VCaP (cell line): ENCODE data around the gene BRD4.

Experiments used
- H3K27ac ChIP-seq: fragments of 450-650 bp; 2 replicates; pipeline ENCODE4 v1.5.1; 2017
- TF ChIP-seq, protein P1 (sequence below): fragments of 450-650 bp; conservative IDR thresholded peaks from 2 replicates; pipeline ENCODE4 v1.5.1; 2017; ENCODE audit warnings: mild to moderate bottlenecking, moderate library complexity

Gene BRD4

DNA sequence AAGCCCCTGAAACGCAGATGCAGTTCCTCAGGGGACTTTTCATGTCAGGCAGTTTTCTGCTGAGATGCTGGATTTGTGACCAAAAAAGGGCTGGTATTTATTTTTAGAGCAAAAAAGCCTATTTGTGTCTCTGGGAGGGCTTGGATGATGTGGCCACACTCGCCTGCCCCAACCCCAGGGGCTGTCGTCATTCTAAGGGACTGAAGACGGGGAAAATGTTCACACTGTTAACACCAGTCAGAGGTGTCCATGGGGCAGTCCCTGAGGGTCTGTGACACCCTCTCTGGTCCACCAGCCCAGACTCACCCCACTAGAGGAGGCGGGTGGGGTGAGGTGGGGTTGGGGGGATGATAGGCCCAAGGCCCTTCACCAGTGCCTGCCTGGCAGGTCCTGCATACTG, 84.2 kb downstream of the BRD4 start:
- H3K27ac ChIP-seq, result peak overlapping the region; percentile 19
- TF ChIP-seq, protein P1, sequence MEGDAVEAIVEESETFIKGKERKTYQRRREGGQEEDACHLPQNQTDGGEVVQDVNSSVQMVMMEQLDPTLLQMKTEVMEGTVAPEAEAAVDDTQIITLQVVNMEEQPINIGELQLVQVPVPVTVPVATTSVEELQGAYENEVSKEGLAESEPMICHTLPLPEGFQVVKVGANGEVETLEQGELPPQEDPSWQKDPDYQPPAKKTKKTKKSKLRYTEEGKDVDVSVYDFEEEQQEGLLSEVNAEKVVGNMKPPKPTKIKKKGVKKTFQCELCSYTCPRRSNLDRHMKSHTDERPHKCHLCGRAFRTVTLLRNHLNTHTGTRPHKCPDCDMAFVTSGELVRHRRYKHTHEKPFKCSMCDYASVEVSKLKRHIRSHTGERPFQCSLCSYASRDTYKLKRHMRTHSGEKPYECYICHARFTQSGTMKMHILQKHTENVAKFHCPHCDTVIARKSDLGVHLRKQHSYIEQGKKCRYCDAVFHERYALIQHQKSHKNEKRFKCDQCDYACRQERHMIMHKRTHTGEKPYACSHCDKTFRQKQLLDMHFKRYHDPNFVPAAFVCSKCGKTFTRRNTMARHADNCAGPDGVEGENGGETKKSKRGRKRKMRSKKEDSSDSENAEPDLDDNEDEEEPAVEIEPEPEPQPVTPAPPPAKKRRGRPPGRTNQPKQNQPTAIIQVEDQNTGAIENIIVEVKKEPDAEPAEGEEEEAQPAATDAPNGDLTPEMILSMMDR, result no peak

DNA sequence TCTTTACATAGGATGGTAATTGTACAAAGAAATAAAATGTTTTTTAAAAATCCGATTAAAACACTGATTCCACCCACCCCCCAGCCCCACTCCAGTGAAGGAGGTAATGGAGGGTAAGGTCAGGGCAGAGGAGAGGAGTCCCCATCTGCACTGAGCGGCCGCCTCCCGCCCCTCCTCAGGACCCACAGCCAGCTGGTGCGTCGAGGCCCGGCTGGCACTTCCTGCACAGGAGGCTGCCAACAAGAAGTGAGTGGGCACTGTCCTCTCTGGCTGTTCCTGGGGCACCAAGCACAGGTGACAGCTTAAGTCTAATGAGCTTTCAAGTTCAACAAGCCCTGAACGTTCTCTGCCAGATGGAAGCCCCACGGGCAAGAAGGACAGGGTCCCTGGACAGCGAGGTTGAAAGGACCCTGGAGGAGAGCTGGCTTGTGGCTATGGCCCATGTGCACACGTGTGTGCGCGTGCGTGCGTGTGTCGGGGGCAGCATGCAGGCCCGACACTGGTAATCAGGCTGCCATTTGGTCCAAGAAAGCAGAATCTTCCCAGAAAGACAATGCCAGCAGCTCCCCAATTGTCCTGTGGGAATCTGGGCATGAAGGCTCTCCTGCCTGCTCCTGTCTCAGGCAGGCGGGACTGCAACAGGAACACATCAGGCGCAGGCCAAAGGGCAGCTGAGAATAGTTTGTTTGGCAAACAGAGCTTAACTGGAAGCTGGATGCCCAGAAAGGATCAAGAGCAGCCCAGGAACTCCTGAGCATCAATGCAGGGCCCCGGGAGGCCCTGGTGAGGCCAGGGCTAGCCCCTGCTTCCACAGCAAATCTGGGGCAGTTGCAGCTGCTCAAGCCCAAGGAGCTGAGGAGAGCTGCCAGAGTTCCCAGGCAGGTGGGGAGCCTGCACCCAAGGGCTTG, 85.0 kb downstream of the BRD4 start:
- H3K27ac ChIP-seq, result peak overlapping the region; percentile 19
- TF ChIP-seq, protein P1, result no peak

DNA sequence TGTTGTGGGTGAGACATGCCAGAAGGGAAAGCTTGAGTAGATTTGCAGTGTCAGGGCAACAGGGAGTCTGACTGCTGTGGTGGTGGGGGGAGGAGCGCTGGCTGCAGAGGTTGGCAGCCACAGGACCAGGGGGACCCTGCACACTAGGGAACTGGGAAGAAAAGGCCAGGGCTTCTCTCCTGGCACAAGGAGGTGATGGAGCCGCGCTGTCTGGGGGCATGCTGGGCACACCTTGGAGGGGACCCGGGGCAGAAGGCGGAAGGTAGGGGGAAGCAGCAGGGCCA, 86.2 kb downstream of the BRD4 start:
- TF ChIP-seq, protein P1, result no peak
- H3K27ac ChIP-seq, result no peak overlapping the region

DNA sequence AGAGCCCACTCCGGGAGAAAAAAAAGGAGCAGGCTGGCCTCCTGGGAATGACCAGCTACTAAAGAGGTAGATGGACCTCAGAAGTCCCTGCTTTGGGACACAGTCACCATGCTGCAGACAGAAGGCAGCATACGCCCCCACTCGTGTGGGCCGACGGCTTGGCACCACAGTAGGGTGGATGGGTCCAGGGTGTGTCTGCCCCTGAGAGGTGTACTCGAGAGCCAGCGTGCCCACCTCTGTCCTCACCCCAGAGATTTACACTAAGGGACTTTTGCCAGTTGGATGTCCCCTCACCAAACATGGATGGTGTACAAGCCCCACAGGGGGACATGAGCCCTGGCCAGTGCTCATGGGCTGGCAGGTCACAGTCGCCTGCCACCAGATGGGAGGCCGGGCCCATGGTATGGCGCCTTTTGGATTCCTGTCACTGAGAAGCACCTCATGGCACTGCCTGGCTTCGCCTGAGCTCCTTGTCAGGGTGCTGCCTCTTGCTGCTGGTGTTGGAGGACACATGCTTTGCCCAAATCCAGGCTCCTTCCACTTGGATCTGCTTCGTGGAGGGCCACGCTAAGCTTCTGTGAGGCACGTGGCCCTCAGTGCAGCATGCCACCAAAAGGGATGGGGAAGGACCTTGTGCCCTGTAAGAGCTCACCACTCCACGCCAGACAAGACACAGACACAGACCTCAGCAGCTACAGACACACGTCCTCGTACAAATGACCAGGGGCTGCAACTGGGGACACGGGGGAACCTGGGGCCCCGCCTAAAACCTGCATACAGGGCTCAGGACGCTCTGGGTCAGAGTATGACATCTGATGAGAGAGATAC, 86.8 kb downstream of the BRD4 start:
- TF ChIP-seq, protein P1, result no peak
- no peak overlapping the region for H3K27ac ChIP-seq

DNA sequence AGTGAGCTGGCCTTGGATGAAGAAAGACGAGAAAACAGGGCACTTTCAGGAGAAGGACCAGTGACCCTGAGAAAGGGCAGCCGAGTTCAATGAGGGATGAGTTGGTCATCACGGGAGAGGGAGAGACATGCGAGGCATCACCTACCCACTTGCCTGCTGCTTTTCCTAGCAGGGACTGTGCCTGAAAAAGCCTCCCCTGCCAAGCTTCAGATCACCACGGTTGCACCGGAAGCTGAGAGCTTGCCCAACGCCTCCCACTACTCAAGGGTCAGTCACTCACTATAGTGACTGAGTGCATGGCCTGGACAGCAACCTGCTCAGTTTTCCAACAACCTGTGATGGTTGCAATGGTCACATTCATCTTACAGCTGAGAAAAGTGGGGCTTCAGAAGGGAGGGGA, 87.5 kb downstream of the BRD4 start:
- TF ChIP-seq, protein P1, result no peak
- no peak overlapping the region for H3K27ac ChIP-seq

DNA sequence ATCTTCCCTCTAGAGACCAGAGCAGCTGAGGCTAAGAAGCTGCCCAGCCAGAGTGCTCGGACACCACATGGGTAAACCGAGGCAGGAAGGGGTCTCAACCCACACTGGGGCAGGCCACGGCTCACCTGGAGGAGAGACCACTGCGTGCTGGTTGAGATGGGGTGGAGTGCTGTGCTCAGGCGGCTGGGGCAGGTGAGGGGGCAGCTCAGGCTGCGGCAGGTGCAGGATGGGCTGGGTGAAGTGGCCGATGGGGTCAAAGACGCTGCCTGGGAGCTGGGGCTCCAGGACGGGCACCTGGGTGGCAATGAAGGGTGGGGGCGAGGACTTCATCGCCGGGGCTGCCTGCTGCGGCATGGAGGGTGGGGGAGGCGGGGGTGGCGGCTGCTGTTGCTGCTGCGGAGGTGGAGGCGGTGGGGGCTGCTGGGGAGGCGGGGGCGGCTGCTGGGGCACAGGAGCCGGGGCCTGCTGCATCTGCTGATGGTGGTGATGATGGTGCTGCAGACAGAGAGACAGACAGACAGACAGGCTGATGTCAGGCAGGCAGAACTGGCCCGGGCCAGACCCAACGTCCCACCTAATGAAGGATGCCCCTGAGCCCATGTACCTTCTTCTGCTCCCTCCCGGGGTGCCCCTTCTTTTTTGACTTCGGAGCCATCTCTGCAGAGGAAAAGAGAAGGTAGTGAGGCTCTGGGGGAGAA, 88.1 kb downstream of the BRD4 start:
- TF ChIP-seq, protein P1, result no peak
- H3K27ac ChIP-seq, result no peak overlapping the region
